Stimulated activated CD4-positive, alpha-beta T cell treated with anti-CD3 and anti-CD28 coated beads, Interleukin-15, amount 100 ng/mL, for 24 hours (primary cell): Measurements from ENCODE around the gene PA2G4.
"Not testable (repeated sequence)": the region's sequence is repeated elsewhere in the genome, so short reads cannot be mapped to it uniquely, and the experiment has no call there.

Source experiments
- DNase-seq: peaks from one replicate; pipeline ENCODE4 v3.0.0-alpha.2; 2020

PA2G4 gene

DNA sequence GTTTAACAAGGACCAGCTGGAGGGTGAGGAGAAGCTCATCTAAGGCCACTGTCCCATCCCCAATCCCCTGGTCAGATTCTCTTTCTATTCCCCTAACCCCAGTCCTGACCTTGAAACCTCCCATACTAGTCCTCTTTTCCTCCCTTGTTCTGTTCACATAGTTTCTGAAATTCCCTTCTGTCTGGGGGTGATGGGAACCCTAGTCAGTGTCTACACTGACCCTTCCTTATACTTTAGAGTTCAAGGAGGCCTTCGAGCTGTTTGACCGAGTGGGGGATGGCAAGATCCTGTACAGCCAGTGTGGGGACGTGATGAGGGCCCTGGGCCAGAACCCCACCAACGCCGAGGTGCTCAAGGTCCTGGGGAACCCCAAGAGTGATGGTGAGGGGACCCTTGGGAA is 50.5 kb downstream of the PA2G4 start:
- no peak for DNase-seq

GRCh38 chr12:56155256-56155845 is 51.0 kb downstream of the PA2G4 start:
- DNase-seq, result no peak

DNA sequence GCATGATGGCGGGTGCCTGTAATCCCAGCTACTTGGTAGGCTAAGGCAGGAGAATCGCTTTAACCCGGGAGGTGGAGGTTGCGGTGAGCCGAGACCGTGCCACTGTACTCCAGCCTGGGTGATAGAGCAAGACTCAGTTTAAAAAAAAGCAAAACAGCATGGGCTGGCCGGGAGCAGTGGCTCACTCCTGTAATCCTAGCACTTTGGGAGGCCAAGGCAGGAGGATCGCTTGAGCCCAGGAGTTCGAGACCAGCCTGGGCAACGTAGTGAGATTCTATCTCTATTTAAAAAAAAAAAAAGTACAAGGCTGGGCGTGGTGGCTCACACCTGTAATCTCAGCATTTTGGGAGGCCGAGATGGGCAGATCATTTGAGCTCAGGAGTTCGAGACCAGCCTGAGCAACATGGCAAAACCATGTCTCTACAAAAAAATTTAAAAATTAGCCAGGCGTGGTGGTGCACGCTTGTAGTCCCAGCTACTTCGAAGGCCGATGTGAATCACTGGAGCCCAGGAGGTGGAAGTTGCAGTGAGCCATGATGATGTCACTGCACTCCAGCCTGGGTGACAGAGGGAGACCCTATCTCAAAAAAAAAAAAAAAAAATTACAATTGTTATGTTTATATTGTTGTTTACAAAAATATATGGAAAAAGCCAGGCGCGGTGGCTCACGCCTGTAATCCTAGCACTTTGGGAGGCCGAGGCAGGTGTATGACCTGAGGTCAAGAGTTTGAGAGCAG is 52.3 kb downstream of the PA2G4 start:
- DNase-seq, result not testable (repeated sequence)

- DNase-seq, result peak; percentile 73
Observed at GRCh38 chr12:56157201-56158028, 53.1 kb downstream of the PA2G4 start.

GRCh38 chr12:56158029-56158925 is 53.9 kb downstream of the PA2G4 start, which contains the start of gene MYL6:
TSS of gene MYL6 (plus strand) at chr12:56158359. CDS start at chr12:56158402, 43 bp downstream.
- peak; percentile 96 for DNase-seq

DNA sequence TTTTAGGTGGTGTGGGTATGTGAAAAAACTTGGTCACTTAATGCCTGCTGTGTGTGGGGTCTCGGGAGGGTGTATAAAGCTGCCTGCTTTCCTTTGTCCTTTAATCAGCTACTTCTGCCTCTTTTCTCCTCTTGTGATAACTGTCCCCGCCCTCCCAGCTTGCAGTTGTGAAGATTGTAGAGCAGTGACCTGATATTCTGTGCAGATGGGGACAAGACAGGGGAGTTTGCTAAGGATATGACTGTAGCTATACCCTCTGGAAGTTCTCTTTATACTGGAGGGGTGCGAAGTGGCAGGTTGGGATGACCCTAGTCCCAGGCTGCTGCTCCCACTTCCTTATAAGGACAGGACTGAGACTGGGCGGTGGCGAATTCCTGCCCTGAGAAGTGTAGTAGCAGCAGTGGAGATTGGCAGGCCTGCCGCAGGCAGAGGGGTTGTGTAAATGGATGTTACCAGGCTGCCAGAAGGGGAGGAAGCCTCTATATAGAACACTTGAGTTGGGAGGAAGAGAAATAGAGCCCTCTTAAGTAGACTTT is 54.6 kb downstream of the PA2G4 start:
- peak; percentile 59 for DNase-seq

- DNase-seq, result no peak
Observed at GRCh38 chr12:56159482-56160192, 55.3 kb downstream of the PA2G4 start.

DNA sequence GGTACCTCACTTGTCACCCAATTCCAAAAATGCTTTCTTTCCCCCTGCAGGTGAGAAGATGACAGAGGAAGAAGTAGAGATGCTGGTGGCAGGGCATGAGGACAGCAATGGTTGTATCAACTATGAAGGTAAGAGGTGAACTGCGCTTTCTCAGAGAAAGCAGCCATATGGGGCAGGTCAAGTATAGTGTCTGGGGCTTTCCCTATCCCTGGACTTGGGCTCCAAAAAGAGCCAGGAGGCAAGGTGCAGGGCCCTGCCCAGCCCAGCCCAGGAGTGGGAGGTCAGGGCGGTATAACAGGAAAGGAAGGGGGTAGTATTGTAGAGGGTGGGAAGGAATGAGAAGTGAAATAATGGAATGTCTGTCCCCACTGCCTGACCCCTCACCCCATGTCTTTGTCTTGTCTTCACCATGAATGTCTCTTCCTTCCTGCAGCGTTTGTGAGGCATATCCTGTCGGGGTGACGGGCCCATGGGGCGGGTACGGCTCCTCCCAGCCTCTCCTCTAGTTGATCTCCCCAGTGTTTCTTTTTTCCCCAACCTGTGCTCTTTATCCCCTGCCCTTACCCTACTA is 55.9 kb downstream of the PA2G4 start:
- peak; percentile 71 for DNase-seq

DNA sequence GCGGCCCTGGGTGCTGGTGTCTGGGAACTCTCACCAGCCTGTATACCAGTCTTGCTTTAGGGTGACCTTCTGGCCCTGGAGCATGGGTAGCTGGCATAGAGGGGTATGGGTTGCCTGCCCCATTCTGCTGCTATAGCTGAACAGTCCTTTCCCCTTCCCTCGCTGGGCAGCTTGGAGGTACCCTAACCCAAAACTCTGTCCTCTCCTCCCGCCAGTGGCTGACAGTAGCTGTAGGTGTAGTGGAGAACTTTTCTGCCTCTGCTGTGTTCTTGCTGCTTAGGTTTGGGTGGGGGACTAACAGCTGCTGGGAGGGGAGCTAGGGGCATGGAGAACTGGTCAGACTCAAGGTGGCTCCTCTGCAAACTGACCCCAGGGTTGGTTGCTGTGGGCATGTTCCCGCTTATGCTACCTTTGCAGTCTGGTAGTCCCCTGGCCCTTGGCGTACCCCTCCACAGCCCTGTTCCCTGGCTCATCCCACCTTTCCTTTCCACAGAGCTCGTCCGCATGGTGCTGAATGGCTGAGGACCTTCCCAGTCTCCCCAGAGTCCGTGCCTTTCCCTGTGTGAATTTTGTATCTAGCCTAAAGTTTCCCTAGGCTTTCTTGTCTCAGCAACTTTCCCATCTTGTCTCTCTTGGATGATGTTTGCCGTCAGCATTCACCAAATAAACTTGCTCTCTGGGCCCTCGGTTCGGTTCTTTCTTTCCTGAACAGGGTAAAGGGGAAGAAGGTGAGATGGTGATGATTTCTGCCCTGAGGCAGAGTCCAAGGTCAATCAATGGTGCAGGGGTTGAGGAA is 56.7 kb downstream of the PA2G4 start:
- DNase-seq, result no peak

- no peak for DNase-seq
Observed at GRCh38 chr12:56161690-56162351, 57.5 kb downstream of the PA2G4 start.

DNA sequence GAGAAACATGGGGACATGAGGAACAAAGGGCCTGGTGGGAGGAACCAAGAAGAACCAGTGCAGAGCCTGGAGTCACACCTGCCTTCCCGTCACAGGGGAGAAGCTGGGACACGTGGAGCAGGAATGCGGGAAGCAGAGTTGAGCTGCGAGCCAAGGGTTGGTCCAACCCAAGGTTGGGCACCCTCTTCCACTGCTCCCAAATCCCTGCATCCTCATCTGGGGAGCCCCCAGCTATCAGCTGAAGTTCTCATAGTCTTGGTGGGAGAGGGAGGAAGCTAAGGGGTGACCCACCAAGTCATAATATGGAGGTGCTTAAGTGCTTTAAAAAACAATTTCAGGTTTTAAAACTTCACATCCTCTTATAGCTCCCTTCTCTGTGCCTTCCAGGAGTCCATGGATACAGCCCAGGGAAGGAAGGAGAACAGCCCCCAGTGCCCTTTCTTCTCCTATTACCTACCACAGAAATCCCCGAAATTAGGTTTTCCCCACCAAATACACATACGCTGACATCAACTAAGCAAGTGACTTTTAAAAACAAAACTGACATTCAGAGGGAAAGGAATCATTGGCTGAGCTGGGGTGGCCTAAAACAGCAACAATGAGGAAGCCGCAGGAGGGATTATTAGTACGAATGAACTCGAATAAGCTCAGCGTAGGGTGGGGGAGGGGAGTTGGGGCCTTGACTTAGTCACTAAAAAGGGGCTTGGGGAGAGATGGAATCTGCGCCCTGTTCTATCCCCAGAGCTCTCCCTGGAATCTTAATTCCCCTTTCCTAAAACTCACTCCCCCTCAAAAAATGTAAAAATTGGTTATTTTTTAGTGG is 58.3 kb downstream of the PA2G4 start:
- DNase-seq, result no peak
